GM13977 (cell line): ENCODE results near the gene DCTD.

Source experiments
- DNase-seq: peaks from one replicate; pipeline ENCODE4 v3.0.0; 2012; ENCODE audit warnings: low spot score
- CTCF ChIP-seq: IDR thresholded peaks from 2 replicates; pipeline ENCODE4 v1.5.1; 2012; ENCODE audit warnings: mild to moderate bottlenecking, control low read depth; ENCODE audit not compliant: insufficient read depth; ENCODE audit errors: extremely low read depth, missing control alignments
- in situ Hi-C: fragments of 300-500 bp; cut with MboI; formaldehyde crosslinking; loops from one replicate; pipeline ENCODE4 v1.12.0; 2022; ENCODE audit warnings: low sequenced_read_pairs, low pct_unique_long_range_greater_than_20kb, mixed read lengths, inconsistent platforms; ENCODE audit not compliant: unreplicated experiment

Gene DCTD

DNA sequence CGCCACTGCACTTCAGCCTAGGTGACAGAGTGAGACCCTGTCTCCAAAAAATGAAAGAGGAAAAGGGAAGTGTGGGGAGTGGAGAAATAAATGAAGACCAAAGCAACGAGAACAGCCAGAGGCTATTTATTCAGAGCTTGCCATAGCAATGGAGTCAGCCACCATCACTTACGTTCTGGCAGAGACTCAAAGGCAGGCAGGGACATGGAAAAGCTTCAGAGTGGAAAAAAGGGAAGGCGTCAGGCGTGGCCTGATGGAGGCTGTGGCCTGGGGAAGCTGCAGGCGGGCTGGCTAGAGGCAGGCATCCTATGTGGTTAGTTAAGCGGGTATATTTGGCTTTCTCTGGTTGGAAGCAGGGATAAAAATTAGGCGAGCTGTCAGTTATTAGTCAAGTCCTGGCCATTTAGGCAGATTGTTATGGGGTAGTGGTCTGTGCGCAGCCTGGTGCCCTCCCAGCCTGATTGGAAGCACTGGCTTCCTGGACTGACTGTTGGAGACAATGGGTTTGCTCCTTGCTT, 73.3 kb downstream of the DCTD start:
- TF ChIP-seq CTCF = no peak
- in situ Hi-C loops = no loop called here
- DNase-seq = no peak

DNA sequence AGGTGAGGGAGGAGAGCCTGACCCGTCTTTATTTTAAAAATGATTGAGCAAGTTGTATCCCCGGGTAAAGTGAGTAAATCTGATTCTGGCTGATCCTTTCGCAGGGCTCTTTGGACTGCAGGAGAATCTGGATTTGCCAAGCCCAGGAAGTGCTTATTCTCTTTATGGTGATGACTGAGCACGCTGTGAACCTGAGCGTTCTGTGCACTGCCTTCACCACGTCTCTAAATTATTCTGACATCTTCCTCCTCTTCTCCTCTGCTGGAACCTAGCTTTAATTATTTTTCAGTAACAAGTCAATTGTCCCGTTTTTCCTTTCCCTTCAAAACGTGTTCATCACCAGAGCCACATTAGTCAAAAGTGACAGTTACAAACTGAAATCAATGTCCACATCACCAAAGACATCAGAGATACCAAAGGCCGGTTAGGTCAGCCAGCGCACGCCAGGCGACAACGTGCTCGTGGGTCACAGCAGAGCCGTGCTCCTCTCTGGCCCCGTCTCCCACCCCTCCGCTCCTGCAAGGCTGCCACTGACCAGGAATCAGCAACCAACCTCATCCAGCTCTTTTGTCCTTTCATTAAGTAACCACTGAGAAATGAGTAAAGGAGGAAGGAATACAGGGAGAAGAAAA, 74.3 kb downstream of the DCTD start:
- no peak for DNase-seq
- no peak for TF ChIP-seq CTCF
- in situ Hi-C loops = no loop called here

DNA sequence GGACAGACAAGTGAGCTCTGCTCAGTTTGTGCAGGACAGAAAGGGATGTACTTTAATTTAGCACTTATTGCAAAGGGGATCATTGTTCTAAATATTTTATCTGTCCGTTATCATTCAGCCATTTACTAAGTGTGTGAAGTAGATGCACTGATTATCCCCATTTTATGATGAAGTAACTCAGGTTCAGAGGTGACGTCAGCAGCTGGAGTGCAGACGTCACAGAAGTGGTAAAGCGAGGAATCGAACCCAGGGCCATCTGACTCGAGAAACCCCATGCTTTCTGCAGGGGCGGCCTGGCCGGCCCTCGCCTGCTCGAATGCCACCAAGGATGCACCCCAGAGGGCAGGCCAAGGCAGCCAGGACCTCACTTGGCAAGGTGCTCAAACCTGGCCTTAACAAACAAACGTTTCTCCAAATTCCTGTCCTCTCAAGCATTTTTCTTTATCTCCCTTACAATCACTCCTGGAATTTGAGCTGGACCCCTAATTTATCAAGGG, 75.0 kb downstream of the DCTD start:
- in situ Hi-C loops = no loop called here
- no peak for TF ChIP-seq CTCF
- DNase-seq = no peak

GRCh38 chr4:182840108-182840507, 77.1 kb downstream of the DCTD start:
- no peak for TF ChIP-seq CTCF
- in situ Hi-C loops = no loop called here

More at GRCh38 chr4:182840108-182840507, 77.1 kb downstream of the DCTD start:
- no peak for DNase-seq
